NCI-H2171 treated with DMSO at 0.1 percent for 48 hours (cell line): ENCODE results near the gene FNBP1.

ENCODE experiments used
- DNase-seq: peaks from one replicate; lab custom pipeline; 2025; lab: John Stamatoyannopoulos, UW

The FNBP1 gene

GRCh38 chr9:130042885-130043653 is at the start of gene FNBP1:
Gene FNBP1, minus strand, starts transcription at chr9:130043189. Its CDS starts 214 bp downstream, at chr9:130042975.
- DNase-seq: peak; percentile 88

GRCh38 chr9:130090915-130091314 is 47.9 kb upstream of the FNBP1 start:
- no peak for DNase-seq

- no peak for DNase-seq
Measured at GRCh38 chr9:130089141-130089540, 46.2 kb upstream of the FNBP1 start.

DNA sequence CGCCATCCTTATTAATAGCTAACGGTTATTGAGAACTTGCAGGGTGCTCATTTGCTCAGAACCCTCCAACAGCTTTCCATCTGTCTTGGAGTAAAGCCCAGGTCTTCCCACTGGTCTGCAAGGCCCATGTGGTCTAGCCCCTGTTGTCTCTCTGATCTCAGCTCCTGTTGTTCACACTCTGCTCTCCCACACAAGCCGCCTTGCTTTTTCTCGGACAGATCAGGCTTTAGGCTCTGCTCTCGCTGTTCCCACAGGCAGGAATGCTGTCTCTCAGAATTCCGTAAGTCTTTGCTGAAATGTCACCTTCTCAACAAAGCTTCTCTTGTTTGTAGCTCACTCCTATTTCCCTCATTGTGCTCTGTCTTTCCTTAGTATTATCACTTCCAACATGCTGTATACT is 45.1 kb upstream of the FNBP1 start:
- DNase-seq: no peak

DNA sequence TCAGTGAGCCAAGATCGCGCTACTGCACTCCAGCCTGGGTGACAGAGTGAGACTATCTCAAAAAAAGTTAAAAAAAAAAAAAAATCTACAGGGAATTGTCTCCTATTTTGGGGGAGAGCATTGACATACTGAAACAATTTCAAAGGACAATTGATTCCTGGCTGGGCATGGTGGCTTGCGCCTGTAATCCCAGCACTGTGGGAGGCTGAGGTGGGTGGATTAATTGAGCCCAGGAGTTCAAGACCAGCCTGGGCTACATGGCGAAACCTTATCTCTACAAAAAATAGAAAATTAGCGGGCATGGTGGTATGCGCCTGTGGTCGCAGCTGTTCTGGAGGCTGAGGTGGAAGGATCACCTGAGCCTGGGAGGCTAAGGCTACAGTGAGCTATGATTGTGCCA is 41.3 kb upstream of the FNBP1 start:
- no peak for DNase-seq

GRCh38 chr9:130078547-130078946 is 35.6 kb upstream of the FNBP1 start:
- DNase-seq: peak; percentile 15

DNA sequence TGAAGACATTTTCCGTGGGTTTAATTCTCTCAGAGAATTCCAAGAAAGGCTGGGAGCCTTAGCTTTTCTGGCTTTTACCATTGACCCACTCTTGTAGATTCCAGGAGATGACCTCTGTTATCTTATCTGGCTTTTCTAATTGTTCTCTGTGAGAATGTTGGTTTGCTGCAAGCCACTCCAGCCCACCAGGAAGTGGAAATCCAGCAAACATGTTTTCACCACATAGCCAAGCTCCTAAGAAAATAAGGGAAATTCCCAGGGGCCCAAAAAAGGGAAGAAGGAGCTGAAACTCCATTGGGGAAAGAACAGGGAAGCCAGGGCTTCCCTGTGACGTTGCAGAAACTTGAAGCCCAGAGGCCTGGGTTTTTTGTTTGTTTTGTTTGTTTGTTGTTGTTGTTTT is 30.4 kb upstream of the FNBP1 start:
- DNase-seq: no peak

- no peak for DNase-seq
Measured at GRCh38 chr9:130072515-130073235, 29.7 kb upstream of the FNBP1 start.

GRCh38 chr9:130069048-130069447 is 26.1 kb upstream of the FNBP1 start:
- DNase-seq: no peak

- DNase-seq: no peak
Measured at GRCh38 chr9:130064621-130065020, 21.6 kb upstream of the FNBP1 start.

GRCh38 chr9:130062750-130063149 is 19.8 kb upstream of the FNBP1 start:
- no peak for DNase-seq

GRCh38 chr9:130060296-130060695 is 17.3 kb upstream of the FNBP1 start:
- DNase-seq: no peak

DNA sequence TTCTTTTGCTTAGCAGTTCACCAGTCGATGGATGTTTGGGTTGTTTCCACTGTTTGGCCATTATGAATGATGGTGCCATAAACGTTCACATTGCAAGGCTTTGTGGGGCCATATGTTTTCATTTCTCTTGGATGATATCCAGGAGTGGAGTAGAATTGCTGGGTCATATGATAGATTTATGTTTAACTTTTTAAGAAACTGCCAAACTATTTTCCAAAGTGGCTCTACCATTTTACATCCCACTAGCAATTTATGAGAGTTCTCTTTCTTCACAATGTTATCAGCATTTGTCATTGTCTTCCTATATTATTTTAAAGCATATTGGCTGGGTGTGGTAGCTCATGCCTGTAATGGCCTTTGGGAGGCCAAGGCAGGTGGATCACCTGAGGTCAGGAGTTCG is 15.9 kb upstream of the FNBP1 start:
- DNase-seq: peak; percentile 35

GRCh38 chr9:130058154-130058553 is 15.2 kb upstream of the FNBP1 start:
- peak; percentile 22 for DNase-seq

- DNase-seq: no peak
Measured at GRCh38 chr9:130054820-130055219, 11.8 kb upstream of the FNBP1 start.

DNA sequence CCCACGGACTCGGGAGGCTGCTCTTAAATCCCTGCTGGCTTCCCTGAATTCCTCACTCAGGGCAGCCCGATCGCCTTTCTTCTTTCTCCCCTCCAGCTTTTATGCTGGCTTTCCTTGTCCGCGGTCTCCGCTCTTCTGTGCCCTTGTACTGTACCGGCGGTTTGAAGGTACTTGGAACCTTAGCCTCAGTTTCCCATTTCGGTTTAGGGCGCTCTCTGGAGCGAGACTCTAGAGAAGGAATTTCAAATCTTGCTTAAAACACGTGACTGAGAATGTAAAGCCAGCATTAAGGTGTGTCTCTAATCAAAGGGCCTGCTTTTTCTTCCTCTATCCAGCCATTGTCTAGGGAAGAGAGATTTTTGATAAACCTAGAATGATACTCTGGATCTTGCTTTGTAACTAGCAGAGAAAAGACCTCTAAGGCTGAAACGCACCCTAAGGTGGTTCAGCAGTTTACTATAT is 11.4 kb upstream of the FNBP1 start:
- no peak for DNase-seq

GRCh38 chr9:130053504-130054324 is 10.7 kb upstream of the FNBP1 start, which contains the start of gene GPR107:
Gene GPR107, plus strand, starts transcription at chr9:130053906. Its CDS starts 27 bp downstream, at chr9:130053933.
- DNase-seq: peak; percentile 72

GRCh38 chr9:130053109-130053503 is 10.1 kb upstream of the FNBP1 start:
- no peak for DNase-seq

- DNase-seq: no peak
Measured at GRCh38 chr9:130051855-130052254, 8.9 kb upstream of the FNBP1 start.

- no peak for DNase-seq
Measured at GRCh38 chr9:130050462-130050861, 7.5 kb upstream of the FNBP1 start.

DNA sequence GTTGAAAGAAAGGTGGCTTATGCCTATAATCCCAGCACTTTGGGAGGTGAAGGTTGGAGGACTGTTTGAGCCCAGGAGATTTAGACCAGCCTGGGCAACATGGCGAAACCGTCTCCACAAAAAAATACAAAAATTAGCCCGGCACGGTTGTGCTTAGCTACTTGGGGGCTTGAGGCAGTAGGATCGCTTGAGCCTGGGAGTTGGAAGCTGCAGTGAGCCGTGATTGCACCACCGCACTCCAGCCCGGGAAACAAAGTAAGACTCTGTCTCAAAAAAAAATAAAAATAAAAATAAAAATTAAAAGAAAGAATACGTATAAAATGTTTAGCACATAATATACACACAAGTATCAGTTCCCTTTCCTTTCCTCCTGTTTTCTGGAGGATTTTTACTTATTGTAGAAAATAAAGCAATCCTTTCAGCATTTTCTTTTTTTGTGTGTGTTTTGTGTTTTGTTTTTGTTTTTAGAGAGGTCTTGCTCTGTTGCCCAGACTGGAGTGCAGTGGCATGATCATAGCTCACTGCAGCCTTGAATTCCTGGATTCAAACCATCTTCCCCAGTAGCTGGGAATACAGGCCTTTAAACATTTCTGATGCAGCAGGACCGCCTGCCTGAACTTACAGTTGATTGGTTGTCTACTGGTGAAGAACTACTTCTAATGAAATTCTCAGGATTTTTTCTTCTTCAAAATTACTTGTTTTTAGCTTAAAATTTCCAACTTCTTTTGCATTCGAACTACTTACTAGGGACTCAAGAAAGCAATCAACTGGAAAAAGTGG is 6.6 kb upstream of the FNBP1 start:
- no peak for DNase-seq
